ENCODE results near the gene RAB40C.
A peak's percentile ranks its signal among the peaks of the same experiment; 100 is the strongest.

The RAB40C gene, protein sequence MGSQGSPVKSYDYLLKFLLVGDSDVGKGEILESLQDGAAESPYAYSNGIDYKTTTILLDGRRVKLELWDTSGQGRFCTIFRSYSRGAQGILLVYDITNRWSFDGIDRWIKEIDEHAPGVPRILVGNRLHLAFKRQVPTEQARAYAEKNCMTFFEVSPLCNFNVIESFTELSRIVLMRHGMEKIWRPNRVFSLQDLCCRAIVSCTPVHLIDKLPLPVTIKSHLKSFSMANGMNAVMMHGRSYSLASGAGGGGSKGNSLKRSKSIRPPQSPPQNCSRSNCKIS

DNA sequence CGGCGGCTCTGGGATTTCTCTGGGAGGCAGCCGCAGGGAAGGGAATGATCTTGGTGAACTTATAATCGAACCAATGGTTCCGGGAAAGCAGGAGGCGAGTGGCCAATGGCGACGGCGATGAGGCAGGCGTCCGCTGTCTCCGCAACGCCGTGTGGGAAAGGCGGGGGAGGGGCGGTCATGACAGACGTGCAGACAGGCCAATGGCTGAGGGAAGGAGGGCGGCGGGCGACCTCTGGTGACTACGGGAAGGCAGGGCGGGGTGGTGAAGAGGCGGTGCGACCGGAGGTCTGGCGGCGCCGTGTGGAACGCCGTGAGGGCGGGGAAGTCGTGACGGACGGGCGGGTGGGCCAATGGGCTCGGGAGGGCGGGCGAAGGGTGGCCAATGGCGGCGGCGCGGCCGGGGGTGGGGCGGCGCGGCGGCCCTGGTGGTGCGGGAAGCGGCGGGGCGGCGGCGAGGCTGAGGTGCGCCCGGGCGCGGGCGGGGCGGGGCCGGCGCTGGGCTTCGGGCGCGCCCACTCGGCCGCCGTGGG lies at the start of gene RAB40C:
Gene RAB40C, plus strand, starts transcription at position 409 of the 530 bp plus-strand sequence. CDS start 226 bp downstream, outside the sequence.
- DNase-seq = peak; percentile 85

DNA sequence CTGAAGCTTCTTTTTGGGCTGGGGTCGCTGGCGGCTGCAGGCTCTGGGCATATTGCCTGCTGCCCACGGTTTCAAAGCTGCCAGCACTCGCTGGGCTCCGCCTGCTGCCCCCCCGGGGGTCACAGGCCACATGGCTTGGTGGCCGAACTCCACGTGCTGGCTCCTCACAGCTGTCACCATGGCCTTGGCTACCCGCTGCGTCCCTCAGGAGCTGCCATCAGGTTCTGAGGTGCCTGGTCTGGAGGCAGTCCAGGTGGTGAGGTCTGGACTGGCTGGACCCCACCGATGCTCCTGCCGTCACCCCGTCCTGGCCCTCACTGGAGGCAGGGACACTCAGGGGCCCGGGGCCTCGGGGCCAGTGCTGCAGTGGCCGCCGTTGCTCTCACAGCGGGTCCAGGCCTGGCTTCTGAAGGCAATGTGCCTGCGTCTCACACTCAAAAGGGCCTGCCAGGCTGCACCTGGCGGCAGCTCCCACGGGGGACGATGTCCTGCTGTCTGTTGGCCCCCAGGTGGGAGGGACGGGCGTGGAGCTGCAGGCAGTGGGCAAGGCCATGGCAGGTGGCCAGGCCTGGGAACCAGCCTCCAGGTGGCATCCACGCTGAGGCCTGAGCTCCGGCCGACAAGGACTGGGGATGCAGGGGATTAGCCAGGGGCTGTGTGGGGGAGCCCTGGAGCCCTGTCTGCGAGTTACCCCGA lies 49.1 kb upstream of the RAB40C start:
- DNase-seq = no peak

DNA sequence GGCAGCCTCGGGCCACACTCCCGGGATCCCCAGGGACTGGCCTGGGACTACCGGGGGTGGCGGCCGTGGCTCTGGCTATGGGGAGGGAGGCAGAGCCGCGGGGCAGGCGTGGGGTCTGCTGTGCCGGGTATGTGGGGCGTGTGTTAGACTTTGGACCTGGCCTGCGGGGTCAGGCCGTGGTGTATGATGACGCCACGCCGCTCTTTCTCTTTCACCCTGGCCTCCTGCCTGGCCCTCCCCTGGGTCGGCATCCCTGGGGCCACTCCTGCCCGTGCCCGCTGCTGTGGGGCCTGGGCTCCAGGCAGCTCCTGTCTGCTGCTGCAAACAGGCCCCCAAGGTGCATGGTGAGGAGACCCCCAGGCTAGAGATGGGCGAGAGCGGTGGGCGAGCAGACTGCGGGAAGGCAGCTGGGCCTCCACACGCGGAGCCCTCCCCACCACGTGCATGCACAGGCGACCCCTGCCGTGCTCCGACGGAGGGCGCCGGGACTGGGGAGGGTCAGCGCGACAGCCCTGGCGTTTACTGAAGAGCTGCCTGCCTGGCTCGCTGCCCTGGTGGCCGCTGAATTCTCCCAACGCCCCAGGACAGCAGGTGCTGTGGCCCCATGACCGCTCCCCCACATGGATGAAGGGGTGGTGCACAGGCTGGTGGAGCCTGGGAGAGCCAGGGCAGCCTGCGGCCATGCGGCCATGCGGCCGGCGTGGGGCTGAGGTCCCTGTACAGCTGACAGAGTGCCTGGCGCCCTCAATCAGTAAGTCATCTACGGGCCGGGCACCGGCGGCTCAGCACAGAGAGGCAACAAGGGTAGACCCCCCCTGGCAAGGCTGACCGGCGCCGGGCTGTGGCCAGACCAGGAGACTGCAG lies 46.3 kb upstream of the RAB40C start:
- DNase-seq = no peak

DNA sequence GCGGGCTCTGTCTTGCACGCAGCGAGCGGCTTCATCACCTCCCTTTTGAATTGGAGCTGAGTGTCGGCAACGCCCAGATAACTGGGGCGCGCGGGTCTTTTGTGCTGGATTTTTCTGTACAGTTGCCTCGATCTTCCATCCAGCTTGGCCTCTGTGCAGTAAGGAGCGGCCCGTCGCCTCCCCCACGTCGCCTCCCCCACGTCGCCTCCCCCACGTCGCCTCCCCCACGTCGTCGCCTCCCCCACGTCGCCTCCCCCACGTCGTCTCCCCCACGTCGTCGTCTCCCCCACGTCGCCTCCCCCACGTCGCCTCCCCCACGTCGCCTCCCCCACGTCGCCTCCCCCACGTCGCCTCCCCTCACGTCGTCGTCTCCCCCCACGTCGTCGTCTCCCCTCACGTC lies 45.3 kb upstream of the RAB40C start:
- DNase-seq = no peak

DNA sequence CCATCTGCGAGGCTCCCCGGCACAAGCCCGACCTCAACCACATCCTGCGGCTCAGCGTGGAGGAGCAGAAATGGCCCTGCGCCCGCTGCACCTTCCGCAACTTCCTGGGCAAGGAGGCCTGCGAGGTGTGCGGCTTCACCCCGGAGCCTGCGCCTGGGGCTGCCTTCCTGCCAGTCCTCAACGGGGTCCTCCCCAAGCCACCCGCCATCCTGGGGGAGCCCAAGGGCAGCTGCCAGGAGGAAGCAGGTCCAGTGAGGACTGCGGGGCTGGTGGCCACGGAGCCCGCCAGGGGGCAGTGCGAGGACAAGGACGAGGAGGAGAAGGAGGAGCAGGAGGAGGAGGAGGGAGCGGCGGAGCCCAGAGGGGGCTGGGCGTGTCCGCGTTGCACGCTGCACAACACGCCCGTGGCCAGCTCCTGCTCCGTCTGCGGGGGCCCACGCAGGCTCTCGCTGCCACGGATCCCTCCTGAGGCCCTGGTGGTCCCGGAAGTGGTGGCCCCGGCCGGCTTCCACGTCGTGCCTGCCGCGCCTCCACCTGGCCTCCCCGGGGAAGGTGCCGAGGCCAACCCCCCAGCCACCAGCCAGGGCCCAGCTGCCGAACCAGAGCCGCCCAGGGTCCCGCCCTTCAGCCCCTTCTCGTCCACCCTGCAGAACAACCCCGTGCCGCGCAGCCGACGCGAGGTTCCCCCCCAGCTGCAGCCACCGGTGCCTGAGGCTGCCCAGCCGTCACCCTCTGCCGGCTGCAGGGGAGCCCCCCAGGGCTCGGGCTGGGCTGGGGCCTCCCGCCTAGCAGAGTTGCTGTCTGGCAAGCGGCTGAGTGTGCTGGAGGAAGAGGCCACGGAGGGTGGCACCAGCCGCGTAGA lies 42.7 kb upstream of the RAB40C start:
- no peak for DNase-seq

DNA sequence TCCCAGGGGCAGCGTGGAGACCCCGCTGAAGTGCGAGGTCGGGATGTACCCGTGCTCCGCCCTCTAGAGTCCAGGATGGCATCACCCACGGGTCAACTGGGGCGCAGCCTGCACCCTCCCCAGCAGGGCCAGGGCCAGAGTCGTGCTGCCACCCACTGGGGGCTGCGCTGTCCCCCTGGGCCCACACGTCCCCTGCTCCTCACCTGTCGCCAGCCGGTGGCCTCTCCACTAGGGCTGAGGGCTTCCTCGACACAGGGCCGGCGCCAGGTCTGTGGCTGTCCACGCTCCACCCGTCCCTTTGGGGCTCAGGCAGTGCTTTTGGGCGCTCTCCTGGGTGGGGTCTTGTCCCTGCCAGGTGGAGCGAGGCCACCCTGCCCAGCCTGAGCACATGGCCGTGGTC lies 41.3 kb upstream of the RAB40C start:
- DNase-seq = no peak

DNA sequence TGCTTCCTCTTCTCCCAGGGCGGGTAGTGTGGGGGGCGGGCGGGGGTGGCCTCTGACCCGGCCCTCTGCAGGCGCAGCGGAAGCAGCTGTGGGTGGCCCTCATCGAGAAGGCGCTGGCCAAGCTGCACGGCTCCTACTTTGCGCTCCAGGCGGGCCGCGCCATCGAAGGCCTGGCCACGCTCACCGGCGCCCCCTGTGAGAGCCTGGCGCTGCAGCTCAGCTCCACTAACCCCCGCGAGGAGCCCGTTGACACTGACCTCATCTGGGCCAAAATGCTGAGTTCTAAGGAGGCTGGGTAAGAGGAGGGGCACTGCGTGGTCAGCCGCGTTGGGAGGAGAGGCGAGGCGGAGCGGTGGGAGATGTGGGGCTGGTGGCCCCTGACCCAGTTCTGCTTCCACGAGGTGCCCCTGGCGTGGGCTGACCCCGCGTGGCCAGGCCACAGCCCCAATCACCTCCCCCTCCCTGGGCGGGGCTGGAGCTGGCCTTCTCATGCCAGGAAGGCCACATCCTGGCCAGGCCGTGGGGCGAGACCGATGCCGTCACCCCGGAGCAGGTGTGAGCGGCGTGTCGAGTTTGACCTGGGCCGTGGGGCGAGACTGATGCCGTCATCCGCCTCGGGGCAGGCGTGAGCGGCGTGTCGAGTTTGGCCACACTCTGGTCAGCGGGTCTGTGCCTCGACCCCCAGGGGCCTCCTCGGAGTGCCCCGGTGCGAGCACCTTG lies 40.2 kb upstream of the RAB40C start:
- DNase-seq = no peak

DNA sequence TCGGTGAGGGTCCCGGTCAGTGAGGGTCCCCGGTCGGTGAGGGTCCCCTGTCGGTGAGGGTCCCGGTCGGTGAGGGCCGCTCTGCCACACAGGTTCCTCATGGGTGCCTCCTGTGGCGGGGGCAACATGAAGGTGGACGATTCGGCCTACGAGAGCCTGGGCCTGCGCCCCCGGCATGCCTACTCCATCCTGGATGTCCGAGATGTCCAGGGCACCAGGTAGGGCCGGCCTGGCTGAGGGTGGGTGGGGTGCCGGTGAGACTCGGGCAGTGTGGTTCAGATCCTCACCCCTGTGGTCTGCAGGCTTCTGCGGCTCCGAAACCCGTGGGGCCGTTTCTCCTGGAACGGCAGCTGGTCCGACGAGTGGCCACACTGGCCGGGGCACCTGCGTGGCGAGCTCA lies 38.7 kb upstream of the RAB40C start:
- no peak for DNase-seq

DNA sequence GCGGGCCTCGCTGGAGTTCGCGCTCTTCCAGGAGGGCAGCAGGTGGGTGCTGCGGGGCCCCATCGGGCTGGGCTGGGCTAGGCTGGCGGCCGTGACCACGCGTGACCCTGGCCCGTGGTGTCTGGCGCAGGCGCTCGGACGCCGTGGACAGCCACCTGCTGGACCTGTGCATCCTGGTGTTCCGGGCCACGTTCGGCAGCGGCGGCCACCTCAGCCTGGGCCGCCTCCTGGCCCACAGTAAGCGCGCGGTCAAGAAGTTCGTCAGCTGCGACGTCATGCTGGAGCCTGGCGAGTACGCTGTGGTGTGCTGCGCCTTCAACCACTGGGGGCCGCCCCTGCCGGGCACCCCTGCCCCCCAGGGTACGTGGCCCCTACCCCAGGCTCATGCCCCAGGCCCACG lies 37.7 kb upstream of the RAB40C start:
- no peak for DNase-seq

DNA sequence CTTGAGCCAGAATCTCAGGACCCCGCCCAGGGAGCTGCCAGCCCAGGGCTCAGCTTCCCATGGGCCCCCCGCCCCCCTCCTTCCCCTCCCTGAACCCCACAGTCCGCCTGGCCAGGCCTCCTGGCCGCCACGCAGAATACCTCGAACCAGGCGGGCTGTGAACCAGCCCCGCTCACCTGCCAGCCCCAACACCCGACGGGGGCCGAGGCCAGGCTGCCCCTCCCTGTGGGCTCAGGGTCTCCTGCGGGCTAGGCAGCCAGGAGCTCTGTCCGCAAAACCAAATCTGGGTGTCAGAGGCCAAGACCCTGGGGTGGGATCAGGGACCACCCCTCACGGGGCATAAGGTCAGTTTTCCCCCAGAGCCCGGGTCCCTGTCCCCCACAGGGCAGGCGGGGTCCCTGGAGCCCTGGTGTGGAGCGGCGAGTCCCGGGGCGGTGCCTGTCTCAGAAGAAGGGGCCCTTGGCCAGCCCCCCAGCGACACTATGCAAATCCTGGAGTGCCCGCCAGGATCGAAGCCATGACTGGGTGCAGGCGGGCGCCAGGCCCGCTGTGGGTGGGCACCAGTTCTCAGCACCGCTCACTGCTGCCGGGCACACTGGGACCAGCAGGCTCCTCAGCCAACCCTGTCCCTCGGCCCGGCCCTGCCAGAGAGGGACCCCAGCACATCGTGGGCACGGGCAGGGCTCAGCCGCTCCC lies 36.1 kb upstream of the RAB40C start:
- DNase-seq = no peak

DNA sequence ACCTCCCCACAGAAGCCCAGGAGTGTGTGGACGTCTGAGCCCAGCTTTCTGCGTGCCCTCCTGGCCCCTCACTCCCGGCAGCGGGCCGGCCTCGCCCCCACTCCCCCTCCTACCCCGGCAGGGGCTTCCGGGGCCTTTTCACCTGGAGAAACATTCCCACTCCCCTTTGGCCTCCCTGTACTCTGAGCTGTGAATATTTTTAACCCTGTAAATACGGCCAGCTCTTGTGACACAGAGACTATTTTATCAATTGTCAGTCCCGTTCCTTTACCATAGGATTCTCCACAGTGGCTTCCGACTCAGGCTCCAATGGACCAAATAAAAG lies 35.6 kb upstream of the RAB40C start:
- DNase-seq = no peak

DNA sequence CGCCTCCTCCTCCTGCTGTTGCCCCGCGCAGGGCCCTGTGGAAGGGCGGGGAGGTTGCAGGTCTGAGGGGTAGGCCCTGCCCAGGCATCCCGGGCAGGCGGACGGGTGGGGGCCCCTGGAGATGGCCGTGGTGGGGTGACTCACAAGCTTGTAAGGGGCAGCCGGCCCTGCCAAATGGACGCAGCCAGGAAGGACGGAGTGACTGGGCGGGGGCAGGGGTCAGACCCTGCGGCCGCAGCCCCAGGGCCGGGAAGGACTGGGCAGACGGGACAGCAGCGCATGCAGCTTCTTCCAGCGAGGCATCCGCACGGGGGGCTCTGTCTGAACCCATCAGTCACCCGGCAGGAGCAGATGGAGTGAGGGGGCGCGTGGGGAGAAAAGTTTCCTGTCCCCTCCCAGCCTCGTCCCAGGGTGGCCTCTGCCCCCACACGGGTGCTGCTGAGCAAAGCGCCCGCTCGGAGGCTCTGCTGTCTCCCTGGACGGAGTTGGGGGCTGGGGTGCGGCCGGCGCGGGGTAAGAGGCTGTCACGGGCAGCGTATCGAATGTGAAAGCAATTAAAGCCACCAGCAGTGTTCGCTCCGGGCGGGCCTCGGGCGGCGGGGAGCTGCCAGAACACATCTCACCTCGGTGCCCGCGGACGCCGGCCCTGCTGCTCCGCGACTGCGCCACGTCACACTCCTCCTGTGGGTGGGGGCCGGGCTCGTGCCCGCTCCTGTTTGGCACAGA lies 35.1 kb upstream of the RAB40C start:
- DNase-seq = no peak

DNA sequence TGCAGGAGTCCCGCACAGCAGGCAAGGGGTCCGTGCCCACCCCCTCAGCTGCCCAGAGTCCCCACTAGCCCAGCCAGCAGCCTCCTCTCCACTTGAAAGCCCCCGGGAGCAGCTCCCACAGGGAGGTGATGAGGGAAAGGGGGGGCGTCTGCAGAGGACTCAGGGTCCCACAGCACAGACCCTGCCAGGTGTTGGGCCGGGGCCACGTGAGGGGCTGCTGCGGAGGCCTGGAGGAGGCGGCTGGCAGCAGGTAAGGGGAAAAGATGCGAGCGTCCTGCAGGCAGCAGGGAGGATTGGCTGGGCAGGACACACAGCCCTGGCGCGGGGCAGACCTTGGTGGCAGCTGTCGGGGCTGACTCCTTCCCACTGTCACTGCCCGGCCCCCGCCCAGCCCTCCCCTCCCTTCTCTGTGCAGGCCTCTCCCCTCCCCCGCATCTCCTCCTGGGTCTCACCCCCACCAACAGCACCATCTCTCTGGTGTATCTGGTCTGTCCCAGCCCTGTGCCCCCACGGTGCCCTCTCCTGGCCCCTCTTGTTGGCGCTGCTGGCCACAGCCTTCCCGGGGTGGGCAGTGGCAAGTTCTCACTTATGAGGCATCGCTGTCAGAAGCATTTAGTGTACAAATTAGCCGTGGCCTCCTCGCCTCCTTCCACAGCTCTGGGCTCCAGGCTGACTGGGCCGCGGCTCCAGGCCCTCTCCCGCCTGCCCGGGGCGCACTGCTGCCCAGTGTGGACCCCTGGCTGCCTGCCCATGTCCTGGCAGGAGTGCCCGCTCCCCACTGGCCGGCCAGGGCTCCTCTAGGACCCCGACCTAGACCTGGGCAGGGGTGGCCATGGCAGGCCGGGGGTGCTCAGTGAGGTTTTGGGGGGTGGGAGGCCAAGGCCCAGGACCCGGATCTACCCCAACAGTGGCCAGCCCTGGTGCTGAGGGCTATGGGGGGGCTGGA lies 34.1 kb upstream of the RAB40C start:
- DNase-seq = no peak

DNA sequence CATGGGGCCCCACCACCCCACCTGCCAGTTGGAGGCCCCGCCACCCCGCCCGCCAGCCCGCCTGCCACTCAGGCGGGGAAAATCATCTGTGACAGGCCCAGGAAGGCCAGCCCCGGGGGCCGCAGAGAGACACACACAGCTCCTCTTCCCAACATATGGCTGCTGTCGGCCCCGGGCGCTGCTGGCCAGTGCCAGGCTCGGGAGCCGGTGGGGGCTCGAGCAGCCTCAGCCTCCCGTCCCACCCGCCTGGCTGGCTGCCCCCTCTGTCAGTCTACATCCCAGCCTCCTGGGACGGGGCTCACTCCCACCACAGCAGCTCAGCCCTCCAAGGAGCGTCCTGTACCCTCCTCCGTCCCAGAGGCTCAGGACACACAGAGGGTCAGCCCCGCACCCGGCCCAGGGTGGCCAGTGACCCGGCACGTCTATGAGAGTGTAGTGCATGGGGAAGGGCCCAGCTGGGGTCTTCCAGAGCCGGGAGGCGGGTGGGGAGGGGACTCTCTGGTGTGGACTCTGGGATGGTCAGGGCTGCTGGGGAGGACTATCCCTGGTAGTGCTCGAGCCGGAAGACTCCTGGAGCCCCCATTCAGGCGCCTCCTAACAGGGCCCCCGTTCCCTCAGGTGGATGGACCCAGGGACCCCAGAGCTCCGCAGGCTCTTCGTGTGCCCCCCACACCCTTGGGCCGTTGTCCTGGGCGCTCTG lies 33.2 kb upstream of the RAB40C start:
- no peak for DNase-seq

DNA sequence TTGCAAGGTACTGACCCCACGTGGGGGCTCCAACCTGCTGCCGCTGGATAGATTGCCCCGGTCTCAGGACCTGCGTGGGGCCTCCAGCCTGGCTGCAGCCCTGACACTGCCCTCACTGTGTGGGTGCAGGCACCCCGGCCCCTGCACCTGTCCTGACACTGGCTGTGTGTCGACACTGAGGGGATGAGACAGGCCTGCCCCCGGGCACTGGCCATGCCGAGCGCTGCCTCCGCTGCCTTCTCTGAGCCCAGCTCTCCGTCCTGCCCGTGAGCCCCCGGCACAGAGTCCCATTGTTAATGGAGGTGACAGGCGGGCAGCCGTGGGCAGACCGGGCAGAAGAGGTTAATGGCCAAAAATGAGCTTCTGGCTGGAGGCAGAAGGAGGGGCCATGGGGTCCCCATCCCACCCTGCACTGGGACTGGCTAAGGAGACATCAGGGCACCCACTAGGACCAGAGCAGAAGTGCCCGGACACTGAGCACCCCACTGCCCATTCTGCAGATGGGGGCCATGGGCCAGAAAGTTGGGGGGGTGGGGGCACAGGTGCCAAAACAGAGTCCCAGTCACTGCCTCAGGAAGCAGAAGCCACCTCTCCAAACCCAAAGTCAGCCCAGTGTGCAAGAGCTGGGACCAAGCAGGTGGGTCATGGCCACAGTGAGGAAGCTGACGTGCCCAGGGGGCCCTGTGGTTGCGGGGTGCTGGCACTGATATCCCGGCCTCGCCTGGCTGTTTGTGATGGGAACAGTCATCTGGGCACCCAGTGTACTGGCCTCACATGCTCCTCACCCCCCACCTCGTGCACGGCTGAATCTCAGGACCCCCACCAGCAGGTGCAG lies 32.2 kb upstream of the RAB40C start:
- no peak for DNase-seq

DNA sequence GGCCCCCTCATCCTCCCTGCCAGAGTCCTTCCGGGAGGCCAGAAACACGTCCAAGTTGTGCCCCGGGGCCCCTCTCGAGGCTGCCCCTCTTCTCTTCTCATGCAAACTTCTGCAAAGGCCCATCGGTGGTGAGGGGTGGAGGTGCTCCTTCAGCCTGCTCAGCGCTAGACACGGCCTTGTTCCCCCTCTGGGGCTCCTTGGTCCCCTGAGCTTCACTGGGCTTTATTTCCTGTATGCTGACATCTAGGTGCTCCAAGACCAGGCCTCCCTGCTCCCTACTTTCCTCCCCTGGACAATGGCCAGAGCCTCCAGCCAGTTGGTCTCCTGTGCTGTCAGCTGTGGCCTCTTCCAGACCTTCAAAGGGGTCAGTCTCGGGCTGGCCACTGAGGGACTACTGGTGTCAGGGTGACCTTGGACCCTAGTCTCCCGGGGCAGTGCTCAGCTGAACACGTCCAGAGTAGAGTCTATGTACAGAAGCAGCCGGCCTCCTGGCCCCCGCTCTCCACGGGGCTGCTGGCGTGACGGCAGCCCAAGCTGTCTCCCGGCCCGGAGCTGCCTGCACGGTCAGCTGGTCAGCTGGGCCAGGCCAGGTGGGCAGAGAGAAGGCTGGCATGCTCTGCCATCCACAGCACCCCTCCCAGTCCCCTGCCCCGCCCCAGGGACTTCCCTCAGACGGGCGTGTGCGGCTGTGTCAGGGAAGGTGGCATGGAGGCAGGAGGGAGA lies 31.4 kb upstream of the RAB40C start:
- DNase-seq = no peak

DNA sequence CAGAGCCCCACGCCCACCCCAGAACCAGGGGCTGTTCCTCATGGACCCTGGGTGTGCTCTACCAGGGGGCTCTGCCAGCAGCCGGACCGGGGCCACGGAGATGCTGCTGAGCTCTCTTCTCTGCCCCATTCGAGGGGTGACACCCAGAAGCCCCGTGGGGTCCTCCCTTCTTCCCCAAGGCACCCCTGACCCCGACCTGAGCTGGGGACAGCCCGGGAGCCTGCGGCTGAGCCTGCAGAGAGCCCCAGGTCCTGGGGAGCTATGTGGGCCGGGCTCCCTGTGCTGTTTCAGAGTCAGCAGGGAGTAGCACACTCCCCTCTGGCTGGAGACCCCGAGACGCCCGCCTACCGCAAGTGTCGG lies 30.9 kb upstream of the RAB40C start:
- DNase-seq = no peak
